Measurements from ENCODE around the gene GOLT1A.

GOLT1A gene

GRCh38 chr1:204213668-204214662 is at the start of gene GOLT1A:
Gene GOLT1A (minus strand): TSS chr1:204213988. CDS start chr1:204213906, 82 bp downstream.
- peak; percentile 73 for FAIRE-seq
- DNase-seq (ENCODE audit: extremely low spot score, insufficient read length, low read depth): peak; percentile 62

DNA sequence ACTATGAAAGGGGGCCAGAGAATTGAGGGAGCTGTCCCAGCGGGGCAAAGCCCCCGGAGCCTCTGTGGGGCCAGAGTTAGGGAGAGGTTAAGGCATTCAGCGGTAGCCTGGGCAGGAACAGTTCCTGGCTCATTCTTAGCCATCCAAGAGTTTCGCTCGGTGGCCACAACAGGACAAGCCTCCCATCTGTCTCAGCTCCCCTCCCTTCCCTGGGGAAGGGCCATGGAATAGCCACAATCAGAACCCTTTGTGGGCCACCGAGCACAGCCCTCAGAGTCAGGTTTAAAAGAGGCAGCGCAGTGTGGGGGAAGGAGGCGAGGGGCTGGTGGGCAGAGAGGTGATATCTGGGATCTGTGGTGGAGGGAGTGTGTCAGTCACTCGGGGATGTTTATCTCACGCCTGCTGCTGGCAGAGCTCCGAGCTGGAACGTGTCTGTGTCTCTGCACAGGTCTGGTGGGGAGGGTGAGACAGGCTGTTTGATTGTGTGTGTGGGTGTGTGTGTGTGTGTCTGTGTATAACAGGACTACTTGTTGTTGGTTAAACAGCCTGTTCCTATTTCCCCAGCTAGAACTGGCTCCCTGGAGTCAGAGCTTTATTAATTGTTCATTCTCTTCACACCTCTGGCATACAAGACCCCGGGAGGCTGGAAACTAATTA is 49.6 kb upstream of the GOLT1A start:
- FAIRE-seq: no peak
- DNase-seq (ENCODE audit: extremely low spot score, insufficient read length, low read depth): no peak

- no peak for DNase-seq (ENCODE audit: extremely low spot score, insufficient read length, low read depth)
- FAIRE-seq: no peak
These were observed 48.9 kb upstream of the GOLT1A start for GRCh38 chr1:204262506-204263253.

DNA sequence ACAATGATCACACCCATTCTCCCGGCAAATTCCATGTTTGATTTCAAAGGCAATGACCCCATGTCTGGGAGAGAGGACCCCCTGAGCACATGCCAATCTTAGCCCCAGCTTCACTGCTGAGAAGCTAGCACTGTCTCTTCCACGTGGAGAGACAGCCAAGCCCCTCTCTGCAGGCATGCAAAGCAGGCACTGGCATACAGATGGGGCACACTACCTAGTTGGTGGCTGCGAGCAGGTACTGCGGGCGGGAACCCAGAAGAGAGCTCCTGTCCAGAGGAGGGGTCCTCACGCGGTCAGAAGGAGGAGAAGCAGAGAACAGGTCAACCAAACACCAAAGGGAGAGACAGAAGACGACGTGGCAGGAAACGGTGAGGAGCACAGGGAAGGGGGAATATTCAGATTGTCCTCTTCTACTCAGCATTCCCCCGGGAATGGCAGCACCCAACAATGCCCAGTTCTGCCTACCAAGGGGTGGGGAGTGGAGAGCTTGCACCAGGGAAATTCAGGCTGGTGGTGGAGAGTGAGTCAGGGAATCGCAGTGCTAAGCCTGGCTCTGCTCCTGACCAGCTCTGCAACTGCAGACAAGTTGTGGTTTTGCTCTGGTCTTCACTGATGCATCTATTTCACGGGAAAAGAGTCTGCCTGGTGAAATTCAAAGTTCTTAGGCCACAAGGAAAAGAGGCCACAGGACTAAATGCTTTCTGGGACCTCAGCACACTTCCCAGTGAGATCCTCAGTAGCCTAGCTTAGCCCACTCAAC is 48.1 kb upstream of the GOLT1A start:
- FAIRE-seq: no peak

GRCh38 chr1:204261266-204261665 is 47.5 kb upstream of the GOLT1A start:
- DNase-seq (ENCODE audit: extremely low spot score, insufficient read length, low read depth) (no peak), FAIRE-seq (no peak)

More for the DNA sequence above, 48.1 kb upstream of the GOLT1A start:
- DNase-seq (ENCODE audit: extremely low spot score, insufficient read length, low read depth): no peak

GRCh38 chr1:204260601-204261197 is 46.9 kb upstream of the GOLT1A start:
- no peak for DNase-seq (ENCODE audit: extremely low spot score, insufficient read length, low read depth)
- FAIRE-seq: no peak

DNA sequence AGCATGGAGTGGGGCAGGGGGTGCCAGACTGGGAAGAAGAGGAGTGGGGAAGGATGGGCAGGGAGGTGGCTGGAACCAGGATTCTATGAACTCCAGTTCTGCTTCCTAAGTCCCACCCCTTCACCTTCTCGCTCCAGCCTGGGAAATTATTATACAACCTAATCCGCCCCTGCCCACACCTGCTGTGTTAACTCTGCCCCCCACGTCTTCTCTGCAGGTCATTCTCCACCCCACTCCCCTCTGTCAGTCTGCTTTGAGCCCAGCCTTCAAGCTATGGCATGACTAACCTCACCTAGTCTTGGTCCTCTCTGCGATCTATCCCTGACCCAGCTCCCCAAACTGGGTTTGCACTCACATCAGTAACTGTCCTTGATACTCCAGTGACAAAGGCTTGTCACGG is 46.0 kb upstream of the GOLT1A start:
- DNase-seq (ENCODE audit: extremely low spot score, insufficient read length, low read depth) (no peak), FAIRE-seq (no peak)

GRCh38 chr1:204259196-204259595 is 45.4 kb upstream of the GOLT1A start:
- FAIRE-seq: no peak

DNA sequence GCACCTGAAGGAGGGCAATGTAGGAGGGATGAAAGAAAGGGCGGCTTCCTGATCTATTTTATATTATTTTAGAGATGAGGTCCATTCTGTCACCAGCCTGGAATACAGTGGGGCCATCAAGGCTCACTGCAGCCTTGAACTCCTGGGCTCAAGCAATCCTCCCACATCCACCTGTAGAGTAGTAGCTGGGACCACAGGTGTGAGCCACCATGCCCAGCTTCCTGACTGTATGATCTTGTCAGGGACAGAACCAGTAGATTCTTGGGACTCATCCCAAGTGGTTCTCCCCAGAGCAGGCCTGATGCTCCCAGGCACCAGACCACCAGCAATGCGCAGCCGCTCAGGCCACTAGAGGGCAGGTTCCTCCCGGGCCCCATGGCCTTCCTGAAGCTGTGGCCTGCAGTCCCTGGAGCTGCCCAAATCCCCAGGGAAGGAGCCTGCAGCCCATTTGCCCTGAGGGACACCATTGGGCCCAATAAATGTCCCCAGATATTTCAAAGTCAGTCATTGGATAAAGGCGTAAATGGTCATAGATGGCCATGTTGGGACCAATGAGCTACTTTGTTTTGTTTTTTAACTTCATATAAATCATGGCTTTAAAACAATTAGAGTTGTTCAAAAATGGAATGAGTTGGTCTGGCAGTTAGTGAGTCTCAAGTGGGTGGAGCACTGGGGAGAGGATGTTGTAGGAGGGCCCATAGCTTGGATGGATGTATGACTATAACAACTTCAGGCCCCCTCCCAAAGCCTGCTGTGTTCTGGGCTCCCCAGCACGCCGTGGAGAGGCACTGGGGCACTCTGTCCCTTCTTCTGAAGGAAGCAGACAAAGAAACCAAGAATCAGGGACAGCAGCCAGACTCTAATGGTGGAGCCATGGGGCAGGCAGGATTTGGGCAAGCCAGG is 44.7 kb upstream of the GOLT1A start:
- peak; percentile 29 for DNase-seq (ENCODE audit: extremely low spot score, insufficient read length, low read depth)
- no peak for FAIRE-seq

More at GRCh38 chr1:204259196-204259595, 45.4 kb upstream of the GOLT1A start:
- DNase-seq (ENCODE audit: extremely low spot score, insufficient read length, low read depth): no peak

- FAIRE-seq: no peak
- no peak for DNase-seq (ENCODE audit: extremely low spot score, insufficient read length, low read depth)
These were observed 43.7 kb upstream of the GOLT1A start for GRCh38 chr1:204257446-204257845.

DNA sequence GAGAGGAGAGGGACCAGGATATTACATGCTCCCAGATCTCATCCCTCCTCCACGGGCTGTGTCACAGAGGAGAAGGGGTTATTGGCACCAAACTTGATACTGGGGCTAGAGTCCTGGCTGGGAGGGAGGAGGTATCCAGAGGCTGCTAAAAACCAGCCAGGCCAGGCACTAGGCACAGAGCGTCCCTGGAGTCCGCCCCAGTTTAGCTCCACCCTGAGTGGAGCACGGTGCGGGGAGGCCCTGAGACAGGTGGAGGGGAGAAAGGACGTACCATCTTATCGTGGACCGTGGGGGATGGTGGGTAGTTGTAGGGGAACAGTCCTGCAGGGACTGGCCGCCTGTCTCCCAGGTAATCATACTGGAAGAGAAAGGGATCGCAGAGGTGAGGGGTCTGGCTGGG is 42.7 kb upstream of the GOLT1A start:
- DNase-seq (ENCODE audit: extremely low spot score, insufficient read length, low read depth): no peak
- FAIRE-seq: no peak

DNA sequence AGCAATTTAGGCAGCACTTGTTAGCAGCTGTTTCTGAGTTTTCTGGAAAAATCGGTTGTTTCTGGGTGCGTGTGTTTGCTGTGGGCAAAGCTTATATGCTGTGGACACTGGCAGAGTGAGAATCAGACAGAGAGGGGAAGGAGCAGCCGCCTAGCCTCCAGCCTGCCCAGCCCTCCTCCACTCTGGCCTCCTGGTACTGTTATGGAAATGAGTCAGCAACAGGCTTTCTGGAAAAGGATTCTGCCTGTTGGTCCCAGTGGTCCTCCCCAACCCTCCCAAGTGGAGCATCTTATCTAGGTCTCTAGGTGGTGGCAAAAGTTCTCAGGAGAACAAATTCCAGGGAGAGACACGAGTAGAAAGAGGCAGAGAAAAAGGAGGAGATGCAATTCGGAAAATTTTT is 42.2 kb upstream of the GOLT1A start:
- no peak for FAIRE-seq
- DNase-seq (ENCODE audit: extremely low spot score, insufficient read length, low read depth): no peak

- FAIRE-seq: no peak
These were observed 41.4 kb upstream of the GOLT1A start for GRCh38 chr1:204255225-204255624.

DNA sequence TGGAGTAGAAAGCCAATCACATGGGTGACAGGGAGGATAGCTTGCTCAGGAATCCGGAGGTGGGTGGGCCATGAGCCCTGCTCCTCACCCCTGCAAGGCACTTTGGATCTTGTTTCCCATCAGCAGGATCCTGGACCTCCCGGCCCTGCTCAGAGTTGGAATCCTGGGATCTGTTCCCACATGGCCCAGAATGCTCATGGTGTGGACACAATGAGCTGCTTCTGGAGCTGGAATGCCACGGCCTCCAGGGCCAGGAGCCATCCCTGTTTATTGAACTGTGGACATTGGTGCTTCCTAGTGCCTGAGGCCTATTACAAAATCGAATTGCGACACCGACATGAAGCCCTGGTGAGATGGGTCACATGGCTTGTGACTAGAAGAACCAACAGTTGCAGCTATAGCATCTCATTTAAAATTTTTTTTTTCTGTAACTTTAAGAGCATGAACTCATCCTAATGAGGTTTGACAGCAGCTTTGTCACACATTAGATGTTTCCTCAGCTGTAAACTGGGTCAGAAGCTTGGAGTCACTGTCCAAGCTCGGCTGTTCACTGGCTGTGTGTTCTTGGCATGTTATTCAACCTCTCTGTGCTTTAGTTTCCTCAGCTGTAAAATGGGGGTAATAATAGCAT is 40.4 kb upstream of the GOLT1A start:
- no peak for DNase-seq (ENCODE audit: extremely low spot score, insufficient read length, low read depth)
- FAIRE-seq: no peak

More at GRCh38 chr1:204255225-204255624, 41.4 kb upstream of the GOLT1A start:
- no peak for DNase-seq (ENCODE audit: extremely low spot score, insufficient read length, low read depth)

- no peak for DNase-seq (ENCODE audit: extremely low spot score, insufficient read length, low read depth)
- no peak for FAIRE-seq
These were observed 38.3 kb upstream of the GOLT1A start for GRCh38 chr1:204251926-204252689.

- DNase-seq (ENCODE audit: extremely low spot score, insufficient read length, low read depth) (no peak), FAIRE-seq (no peak)
These were observed 37.5 kb upstream of the GOLT1A start for GRCh38 chr1:204251286-204251685.

DNA sequence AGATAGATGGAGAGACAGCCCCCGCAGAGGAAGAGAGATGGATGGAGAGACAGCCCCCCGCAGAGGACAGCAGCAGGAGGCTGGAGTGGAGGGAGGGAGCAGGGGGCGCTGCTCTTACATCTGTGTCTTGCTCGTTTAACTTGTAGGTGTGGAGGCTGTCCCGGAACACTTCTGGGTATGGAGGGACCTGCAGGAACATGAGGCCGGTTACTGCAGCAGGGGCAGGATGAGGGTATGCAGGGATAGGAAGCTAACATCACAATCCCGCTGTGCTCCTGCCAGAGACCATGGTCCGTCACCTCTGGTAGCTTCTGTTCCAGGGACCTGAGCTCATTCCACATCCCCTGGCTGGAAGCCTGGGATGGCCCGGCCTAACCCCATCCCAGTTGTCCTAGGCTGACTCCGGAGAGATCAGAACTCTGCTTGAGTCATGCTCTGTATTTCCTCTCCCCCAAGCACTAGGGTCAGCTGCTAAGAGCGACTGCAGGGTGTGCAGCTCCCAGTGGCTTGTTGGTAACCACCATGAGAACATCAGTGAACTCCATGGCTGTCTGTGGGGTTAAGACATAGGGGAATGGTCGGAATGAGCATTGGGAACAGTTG is 36.7 kb upstream of the GOLT1A start:
- FAIRE-seq (no peak), DNase-seq (ENCODE audit: extremely low spot score, insufficient read length, low read depth) (no peak)

Measured in GM18507 (cell line).